OCI-LY7 (cell line): ENCODE data around the gene CIAPIN1. TPM values are rescaled to one million over a fixed set of nuclear protein-coding genes. Genes with fewer than 3 reads are reported as not detected.

Source experiments
- BruUV-seq: library from RNA; stranded (reverse); fragments of 400-500 nt; replicated peaks from 2 replicates; lab custom pipeline; 2021; lab: Mats Ljungman, UMichigan
- CTCF ChIA-PET: fragments of 300-600 bp; sonication (Branson Sonifier 250); formaldehyde crosslinking; loops from one replicate; lab custom pipeline; 2022; ENCODE audit warnings: antibody characterized with exemption; ENCODE audit not compliant: unreplicated experiment; lab: Charles Lee
- POLR2A ChIA-PET: fragments of 300-600 bp; sonication (Branson Sonifier 250); formaldehyde crosslinking; loops from one replicate; lab custom pipeline; 2022; ENCODE audit warnings: antibody characterized with exemption; lab: Charles Lee
- DNase-seq: peaks from one replicate; pipeline ENCODE4 v3.0.0-alpha.2; 2015; ENCODE audit warnings: low spot score
- H2AFZ ChIP-seq: fragments of 200-600 bp; sonication (generic), shearing (Covaris generic); 2 replicates; pipeline ENCODE4 v1.6.1; 2014; ENCODE audit warnings: mild to moderate bottlenecking, antibody characterized with exemption, low read length, moderate library complexity
- H3K27ac ChIP-seq: fragments of 200-600 bp; sonication (generic); 2 replicates; pipeline ENCODE4 v1.5.1; 2014; ENCODE audit warnings: mixed run types, low read depth, mild to moderate bottlenecking, moderate library complexity, low read length, inconsistent platforms; ENCODE audit not compliant: poor library complexity, severe bottlenecking
- H3K36me3 ChIP-seq: fragments of 200-600 bp; sonication (generic); 2 replicates; pipeline ENCODE4 v1.6.1; 2014; ENCODE audit warnings: mild to moderate bottlenecking, antibody characterized with exemption, low read length, moderate library complexity, mixed read lengths; ENCODE audit not compliant: insufficient read depth
- H3K4me1 ChIP-seq: fragments of 200-600 bp; sonication (generic); 2 replicates; pipeline ENCODE4 v1.5.1; 2014; ENCODE audit warnings: mild to moderate bottlenecking, low read length; ENCODE audit not compliant: insufficient read depth, poor library complexity, severe bottlenecking
- H3K4me2 ChIP-seq: fragments of 200-600 bp; sonication (generic); 2 replicates; pipeline ENCODE4 v1.6.1; 2014; ENCODE audit warnings: mild to moderate bottlenecking, low read length
- H3K4me3 ChIP-seq: fragments of 200-600 bp; sonication (generic); 2 replicates; pipeline ENCODE4 v1.5.1; 2014; ENCODE audit warnings: mild to moderate bottlenecking, low read depth, low read length; ENCODE audit not compliant: poor library complexity, severe bottlenecking
- H3K79me2 ChIP-seq: fragments of 200-600 bp; sonication (generic); 2 replicates; pipeline ENCODE4 v1.6.1; 2016; ENCODE audit warnings: low read depth, mild to moderate bottlenecking, low read length, moderate library complexity, mixed read lengths; ENCODE audit not compliant: insufficient read depth
- H3K9me2 ChIP-seq: fragments of 200-600 bp; sonication (generic); 2 replicates; pipeline ENCODE4 v1.6.1; 2016; ENCODE audit warnings: mild to moderate bottlenecking, low read length, mixed read lengths; ENCODE audit not compliant: insufficient read depth
- H3K9me3 ChIP-seq: fragments of 200-600 bp; sonication (generic); 2 replicates; pipeline ENCODE4 v1.6.1; 2014; ENCODE audit warnings: mild to moderate bottlenecking, mixed run types, low read length, mixed read lengths
- H4K20me1 ChIP-seq: fragments of 200-600 bp; sonication (generic); 2 replicates; pipeline ENCODE4 v1.6.1; 2014; ENCODE audit warnings: mild to moderate bottlenecking, antibody characterized with exemption, low read length, moderate library complexity, mixed read lengths; ENCODE audit not compliant: insufficient read depth
- CTCF ChIP-seq: fragments of 200-600 bp; sonication (generic); conservative IDR thresholded peaks from 2 replicates; pipeline ENCODE4 v1.5.1; 2014; ENCODE audit warnings: mild to moderate bottlenecking, antibody characterized with exemption, low read length, moderate library complexity, mixed read lengths
- EZH2phosphoT487 ChIP-seq: fragments of 200-600 bp; sonication (generic); IDR thresholded peaks from 2 replicates; pipeline ENCODE4 v1.6.1; 2018; ENCODE audit warnings: low read depth, borderline replicate concordance, mild to moderate bottlenecking, mixed run types, antibody characterized with exemption, low read length, moderate library complexity, mixed read lengths
- intact Hi-C: fragments of 100-400 bp; cut with micrococcal nuclease; formaldehyde crosslinking; loops from one replicate; pipeline ENCODE4 v1.10.0; 2022; ENCODE audit not compliant: unreplicated experiment
- total RNA-seq, 2 experiments: library from RNA; depleted of rRNA in 1 of 2; stranded (reverse); fragments of >200 nt in 1 of 2; shearing (Covaris generic) in 1 of 2; gene quantifications; 2 replicates each; pipeline ENCODE4 v1.2.3, GENCODE V29; 2014 to 2022

CIAPIN1 gene
- total RNA-seq, 2 experiments from 2014 or later, result 47.7 to 58.9 TPM

DNA sequence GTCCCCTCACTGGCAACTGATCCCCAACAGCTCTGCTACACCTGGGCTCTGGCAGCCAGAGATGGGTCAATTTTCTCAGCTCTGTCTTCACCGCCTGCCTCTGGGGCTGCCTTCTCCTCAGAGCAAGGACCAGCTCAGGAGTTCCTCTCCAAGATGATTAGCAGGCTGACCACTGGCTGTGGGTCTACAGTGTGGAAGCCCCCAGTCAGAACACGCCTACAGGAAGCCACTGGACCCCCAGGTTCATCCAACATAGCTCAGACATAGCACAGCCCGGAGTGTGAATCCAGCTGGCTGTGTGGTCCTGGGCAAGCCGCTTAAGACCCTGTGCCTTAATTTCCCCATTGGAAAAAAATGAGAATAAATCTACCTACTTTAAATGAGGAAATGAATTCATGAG, 34.2 kb upstream of the CIAPIN1 start:
- H3K4me2 ChIP-seq, result no peak overlapping the region
- no peaks in the 10 kb centered on the region for H3K79me2 ChIP-seq
- no TSS peak for BruUV-seq
- CTCF ChIA-PET, result no interaction called here
- intact Hi-C loops, result no loop called here
- TF ChIP-seq EZH2phosphoT487, result no peak
- TF ChIP-seq CTCF, result no peak
- no peaks in the 10 kb centered on the region for H3K9me3 ChIP-seq
- H3K27ac ChIP-seq, result no peak overlapping the region
- no peaks in the 10 kb centered on the region for H4K20me1 ChIP-seq
- no peak for DNase-seq
- no peaks in the 10 kb centered on the region for H3K9me2 ChIP-seq
- no peaks in the 10 kb centered on the region for H3K36me3 ChIP-seq
- H3K4me3 ChIP-seq, result no peak overlapping the region
- H2AFZ ChIP-seq, result no peak overlapping the region
- POLR2A ChIA-PET, result interaction anchor here (1.1 to 1.3 kb wide), 2 partner anchors 17 to 41 kb away, joined by 3 read pairs; no protein-coding TSS in a partner anchor
- H3K4me1 ChIP-seq, result peaks cover 9% of the 10 kb centered on the region

DNA sequence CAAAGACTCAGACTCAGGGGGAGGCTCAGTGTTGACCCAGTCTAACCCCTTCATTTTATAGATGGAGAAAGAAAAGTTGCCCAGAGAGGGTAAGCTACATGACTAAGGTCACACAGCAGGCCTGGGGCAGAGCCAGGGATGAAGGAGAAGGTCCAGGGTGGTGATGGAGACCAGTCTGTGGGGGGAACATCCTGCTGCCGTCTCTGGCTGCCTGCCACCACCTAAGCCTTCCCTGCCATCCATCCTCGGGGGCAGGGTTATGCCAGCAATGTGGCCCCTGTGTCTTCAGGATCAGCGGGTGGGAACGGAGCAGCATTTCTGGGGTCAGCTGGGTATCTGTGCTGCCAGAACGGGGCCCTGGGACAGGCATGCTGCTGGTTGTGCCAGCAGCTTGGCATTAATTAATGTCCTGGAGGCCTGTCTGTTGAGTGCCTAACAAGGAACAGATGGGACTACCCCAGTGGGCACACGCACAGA, 33.6 kb upstream of the CIAPIN1 start:
- Histone ChIP-seq H3K9me3 (no peaks in the 10 kb centered on the region), H3K9me2 (no peaks in the 10 kb centered on the region), H3K79me2 (no peaks in the 10 kb centered on the region), H3K36me3 (no peaks in the 10 kb centered on the region), H2AFZ (no peak overlapping the region), H3K4me2 (no peak overlapping the region), H4K20me1 (no peaks in the 10 kb centered on the region), H3K4me1 (peaks cover 13% of the 10 kb centered on the region), H3K4me3 (no peak overlapping the region), H3K27ac (no peak overlapping the region)
- ChIA-PET CTCF (interaction anchor here (0.6 kb wide), 1 partner anchor 700 kb away, joined by 4 read pairs; no protein-coding TSS in a partner anchor), POLR2A (interaction anchor here (1.1 to 1.3 kb wide), 2 partner anchors 17 to 41 kb away, joined by 3 read pairs; no protein-coding TSS in a partner anchor)
- intact Hi-C loops, result no loop called here
- TF ChIP-seq EZH2phosphoT487 (no peak), CTCF (no peak)
- no TSS peak for BruUV-seq
- no peak for DNase-seq

GRCh38 chr16:57479976-57480753, 33.0 kb upstream of the CIAPIN1 start:
- Histone ChIP-seq H3K36me3 (no peaks in the 10 kb centered on the region), H3K4me1 (peaks cover 17% of the 10 kb centered on the region), H2AFZ (no peak overlapping the region), H3K4me2 (no peak overlapping the region), H3K9me3 (no peaks in the 10 kb centered on the region), H3K4me3 (no peak overlapping the region), H4K20me1 (no peaks in the 10 kb centered on the region), H3K79me2 (no peaks in the 10 kb centered on the region), H3K27ac (no peak overlapping the region), H3K9me2 (no peaks in the 10 kb centered on the region)
- ChIA-PET POLR2A (interaction anchor here (1.3 kb wide), 1 partner anchor 16 kb away, joined by 3 read pairs; no protein-coding TSS in a partner anchor), CTCF (interaction anchor here (0.6 kb wide), 1 partner anchor 700 kb away, joined by 4 read pairs; no protein-coding TSS in a partner anchor)
- intact Hi-C loops, result loop anchor here (5.0 kb wide), 1 partner anchor 37 kb away; no protein-coding TSS in a partner anchor
- DNase-seq, result no peak
- no TSS peak for BruUV-seq
- TF ChIP-seq CTCF, result no peak
- no peak for TF ChIP-seq EZH2phosphoT487
